NCI-H1436 treated with DMSO at 0.1 percent for 48 hours (cell line): Measurements from ENCODE around the gene KCNMB2.
"Not testable (repeated sequence)": the region's sequence is repeated elsewhere in the genome, so short reads cannot be mapped to it uniquely, and the experiment has no call there.

ENCODE experiments used
- DNase-seq: peaks from one replicate; lab custom pipeline; 2025; lab: John Stamatoyannopoulos, UW

The KCNMB2 gene

GRCh38 chr3:178699810-178700209 lies 163.6 kb downstream of the KCNMB2 start:
- DNase-seq: no peak

- DNase-seq: no peak
Observed at GRCh38 chr3:178703268-178703975, 167.2 kb downstream of the KCNMB2 start.

GRCh38 chr3:178705925-178706324 lies 169.7 kb downstream of the KCNMB2 start:
- no peak for DNase-seq

- DNase-seq: no peak
Observed at GRCh38 chr3:178706411-178706810, 170.2 kb downstream of the KCNMB2 start.

- DNase-seq: no peak
Observed at GRCh38 chr3:178707311-178708031, 171.2 kb downstream of the KCNMB2 start.

GRCh38 chr3:178709051-178709450 lies 172.8 kb downstream of the KCNMB2 start:
- DNase-seq: no peak

GRCh38 chr3:178711753-178712152 lies 175.5 kb downstream of the KCNMB2 start:
- no peak for DNase-seq

GRCh38 chr3:178712247-178712646 lies 176.0 kb downstream of the KCNMB2 start:
- DNase-seq: no peak

- no peak for DNase-seq
Observed at GRCh38 chr3:178714925-178715832, 178.9 kb downstream of the KCNMB2 start.

GRCh38 chr3:178718995-178719635 lies 182.9 kb downstream of the KCNMB2 start:
- no peak for DNase-seq

GRCh38 chr3:178732824-178733223 lies 196.6 kb downstream of the KCNMB2 start:
- DNase-seq: no peak

- DNase-seq: no peak
Observed at GRCh38 chr3:178735032-178735674, 198.9 kb downstream of the KCNMB2 start.

- DNase-seq: no peak
Observed at GRCh38 chr3:178736300-178736699, 200.1 kb downstream of the KCNMB2 start.

- no peak for DNase-seq
Observed at GRCh38 chr3:178739720-178740119, 203.5 kb downstream of the KCNMB2 start.

- no peak for DNase-seq
Observed at GRCh38 chr3:178741020-178741419, 204.8 kb downstream of the KCNMB2 start.

GRCh38 chr3:178743297-178743696 lies 207.1 kb downstream of the KCNMB2 start:
- DNase-seq: no peak

GRCh38 chr3:178745861-178746655 lies 209.8 kb downstream of the KCNMB2 start:
- DNase-seq: not testable (repeated sequence)

GRCh38 chr3:178748874-178749273 lies 212.6 kb downstream of the KCNMB2 start:
- DNase-seq: no peak

- DNase-seq: no peak
Observed at GRCh38 chr3:178749471-178749870, 213.2 kb downstream of the KCNMB2 start.

- no peak for DNase-seq
Observed at GRCh38 chr3:178750639-178751300, 214.5 kb downstream of the KCNMB2 start.
